Measurements from ENCODE around the gene VPS36.
"Not testable (repeated sequence)": the region's sequence is repeated elsewhere in the genome, so short reads cannot be mapped to it uniquely, and the experiment has no call there.

VPS36 gene

DNA sequence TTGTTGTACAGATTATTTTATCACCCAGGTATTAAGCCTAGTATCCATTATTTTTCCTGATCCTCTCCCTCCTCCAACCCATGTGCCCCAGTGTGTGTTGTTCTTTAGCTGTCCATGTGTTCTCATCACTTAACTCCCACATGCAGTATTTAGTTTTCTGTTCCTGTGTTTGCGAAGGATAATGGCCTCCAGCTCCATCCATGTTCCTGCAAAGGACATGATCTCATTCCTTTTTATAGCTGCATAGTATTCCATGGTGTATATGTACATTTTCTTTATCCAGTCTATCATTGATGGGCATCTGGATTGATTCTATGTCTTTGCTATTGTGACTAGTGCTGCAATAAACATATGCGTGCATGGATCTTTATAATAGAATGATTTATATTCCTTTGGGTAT is 18.1 kb upstream of the VPS36 start:
- H3K9me3 ChIP-seq (ENCODE audit: control insufficient read depth, insufficient read depth, low read length); H3K9me2 ChIP-seq (replicated peaks; ENCODE audit: control insufficient read depth, low read length); H3K27me3 ChIP-seq (ENCODE audit: control insufficient read depth, low read length); H3K4me2 ChIP-seq (ENCODE audit: low read length); H3K4me1 ChIP-seq (ENCODE audit: control insufficient read depth, low read length); H4K20me1 ChIP-seq (ENCODE audit: control insufficient read depth, insufficient read depth, low read depth, low read length); H3K27ac ChIP-seq (ENCODE audit: low read depth, low read length); H3K4me3 ChIP-seq (ENCODE audit: low read length); H3F3A ChIP-seq (ENCODE audit: control insufficient read depth, insufficient read depth): not testable (repeated sequence)
- Histone ChIP-seq H3K79me2 (ENCODE audit: control insufficient read depth, low read length) (peaks cover 50% of the 10 kb centered on the region), H3K36me3 (ENCODE audit: control insufficient read depth, low read length) (peaks cover 84% of the 10 kb centered on the region)

GRCh38 chr13:52463526-52463925 is 13.1 kb upstream of the VPS36 start:
- no peaks in the 10 kb centered on the region for H3K9me3 ChIP-seq (ENCODE audit: control insufficient read depth, insufficient read depth, low read length)
- TF ChIP-seq, protein P1, sequence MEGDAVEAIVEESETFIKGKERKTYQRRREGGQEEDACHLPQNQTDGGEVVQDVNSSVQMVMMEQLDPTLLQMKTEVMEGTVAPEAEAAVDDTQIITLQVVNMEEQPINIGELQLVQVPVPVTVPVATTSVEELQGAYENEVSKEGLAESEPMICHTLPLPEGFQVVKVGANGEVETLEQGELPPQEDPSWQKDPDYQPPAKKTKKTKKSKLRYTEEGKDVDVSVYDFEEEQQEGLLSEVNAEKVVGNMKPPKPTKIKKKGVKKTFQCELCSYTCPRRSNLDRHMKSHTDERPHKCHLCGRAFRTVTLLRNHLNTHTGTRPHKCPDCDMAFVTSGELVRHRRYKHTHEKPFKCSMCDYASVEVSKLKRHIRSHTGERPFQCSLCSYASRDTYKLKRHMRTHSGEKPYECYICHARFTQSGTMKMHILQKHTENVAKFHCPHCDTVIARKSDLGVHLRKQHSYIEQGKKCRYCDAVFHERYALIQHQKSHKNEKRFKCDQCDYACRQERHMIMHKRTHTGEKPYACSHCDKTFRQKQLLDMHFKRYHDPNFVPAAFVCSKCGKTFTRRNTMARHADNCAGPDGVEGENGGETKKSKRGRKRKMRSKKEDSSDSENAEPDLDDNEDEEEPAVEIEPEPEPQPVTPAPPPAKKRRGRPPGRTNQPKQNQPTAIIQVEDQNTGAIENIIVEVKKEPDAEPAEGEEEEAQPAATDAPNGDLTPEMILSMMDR (IDR thresholded peaks at IDR 0.05; ENCODE audit: low read depth, low read length, poor library complexity, severe bottlenecking): no peak
- no peak for TF ChIP-seq EZH2phosphoT487 (IDR thresholded peaks at IDR 0.05; ENCODE audit: borderline replicate concordance, low read length)
- peaks cover 92% of the 10 kb centered on the region for H3K79me2 ChIP-seq (ENCODE audit: control insufficient read depth, low read length)
- peaks cover 10% of the 10 kb centered on the region for H3K4me1 ChIP-seq (ENCODE audit: control insufficient read depth, low read length)
- H4K20me1 ChIP-seq (ENCODE audit: control insufficient read depth, insufficient read depth, low read depth, low read length): peaks cover 6% of the 10 kb centered on the region; the same call in 1 of the 2 replicates
- no peak overlapping the region for H3K27ac ChIP-seq (ENCODE audit: low read depth, low read length)
- no peaks in the 10 kb centered on the region for H3K9me2 ChIP-seq (replicated peaks; ENCODE audit: control insufficient read depth, low read length)
- no peak overlapping the region for H3K4me3 ChIP-seq (ENCODE audit: low read length)
- H3F3A ChIP-seq (ENCODE audit: control insufficient read depth, insufficient read depth): 0 out of 2 replicates have a peak, but pooled peaks cover 5% of the 10 kb centered on the region
- H3K27me3 ChIP-seq (ENCODE audit: control insufficient read depth, low read length): no peaks in the 10 kb centered on the region
- H3K4me2 ChIP-seq (ENCODE audit: low read length): no peak overlapping the region
- peaks cover 94% of the 10 kb centered on the region for H3K36me3 ChIP-seq (ENCODE audit: control insufficient read depth, low read length)

GRCh38 chr13:52461265-52461664 is 10.8 kb upstream of the VPS36 start:
- Histone ChIP-seq H3K9me3 (ENCODE audit: control insufficient read depth, insufficient read depth, low read length) (no peaks in the 10 kb centered on the region), H3K4me2 (ENCODE audit: low read length) (peak overlapping the region; percentile 35), H3K79me2 (ENCODE audit: control insufficient read depth, low read length) (peaks cover 95% of the 10 kb centered on the region), H3K27ac (ENCODE audit: low read depth, low read length) (no peak overlapping the region), H3F3A (ENCODE audit: control insufficient read depth, insufficient read depth) (0 out of 2 replicates have a peak, but pooled peaks cover 5% of the 10 kb centered on the region), H3K9me2 (replicated peaks; ENCODE audit: control insufficient read depth, low read length) (no peaks in the 10 kb centered on the region), H3K4me3 (ENCODE audit: low read length) (peak overlapping the region; percentile 22), H3K36me3 (ENCODE audit: control insufficient read depth, low read length) (peaks cover 96% of the 10 kb centered on the region), H3K27me3 (ENCODE audit: control insufficient read depth, low read length) (no peaks in the 10 kb centered on the region), H4K20me1 (ENCODE audit: control insufficient read depth, insufficient read depth, low read depth, low read length) (peaks cover 14% of the 10 kb centered on the region; the same call in 1 of the 2 replicates), H3K4me1 (ENCODE audit: control insufficient read depth, low read length) (peaks cover 20% of the 10 kb centered on the region)
- no peak for TF ChIP-seq EZH2phosphoT487 (IDR thresholded peaks at IDR 0.05; ENCODE audit: borderline replicate concordance, low read length)
- TF ChIP-seq, protein P1 (IDR thresholded peaks at IDR 0.05; ENCODE audit: low read depth, low read length, poor library complexity, severe bottlenecking): no peak

- H3K4me3 ChIP-seq (ENCODE audit: low read length): no peak overlapping the region
- no peaks in the 10 kb centered on the region for H3K9me3 ChIP-seq (ENCODE audit: control insufficient read depth, insufficient read depth, low read length)
- peaks cover 17% of the 10 kb centered on the region; the same call in 1 of the 2 replicates for H4K20me1 ChIP-seq (ENCODE audit: control insufficient read depth, insufficient read depth, low read depth, low read length)
- TF ChIP-seq EZH2phosphoT487 (IDR thresholded peaks at IDR 0.05; ENCODE audit: borderline replicate concordance, low read length): no peak
- TF ChIP-seq, protein P1 (IDR thresholded peaks at IDR 0.05; ENCODE audit: low read depth, low read length, poor library complexity, severe bottlenecking): no peak
- H3K79me2 ChIP-seq (ENCODE audit: control insufficient read depth, low read length): peaks cover 91% of the 10 kb centered on the region
- H3F3A ChIP-seq (ENCODE audit: control insufficient read depth, insufficient read depth): peaks cover 6% of the 10 kb centered on the region
- no peak overlapping the region for H3K27ac ChIP-seq (ENCODE audit: low read depth, low read length)
- no peak overlapping the region for H3K4me2 ChIP-seq (ENCODE audit: low read length)
- H3K4me1 ChIP-seq (ENCODE audit: control insufficient read depth, low read length): peaks cover 21% of the 10 kb centered on the region
- H3K9me2 ChIP-seq (replicated peaks; ENCODE audit: control insufficient read depth, low read length): no peaks in the 10 kb centered on the region
- H3K36me3 ChIP-seq (ENCODE audit: control insufficient read depth, low read length): peaks cover 84% of the 10 kb centered on the region
- no peaks in the 10 kb centered on the region for H3K27me3 ChIP-seq (ENCODE audit: control insufficient read depth, low read length)
These were observed 9.2 kb upstream of the VPS36 start for GRCh38 chr13:52459668-52460067.
